Activated CD8-positive, alpha-beta T cell treated with anti-CD3 and anti-CD28 coated beads for 36 hours (primary cell): ENCODE measurements around the gene PLXNA1. TPM values are rescaled to one million over a fixed set of nuclear protein-coding genes. Genes with fewer than 3 reads are reported as not detected.

ENCODE experiments used
- ATAC-seq: fragments of 200-7000 bp; cut with Tn5 transposase; one replicate; pipeline ENCODE4 v1.10.0; 2021; ENCODE audit warnings: mild to moderate bottlenecking, moderate library complexity
- CTCF ChIA-PET: fragments of 350-600 bp; sonication (Branson Sonifier 250); formaldehyde crosslinking; loops from one replicate; lab custom pipeline; 2021; ENCODE audit warnings: antibody characterized with exemption; lab: Charles Lee
- POLR2A ChIA-PET: fragments of 350-600 bp; sonication (Branson Sonifier 250); formaldehyde crosslinking; loops from one replicate; lab custom pipeline; 2021; ENCODE audit warnings: antibody characterized with exemption; lab: Charles Lee
- DNase-seq: peaks from one replicate; pipeline ENCODE4 v3.0.0-alpha.2; 2020
- H3K27ac Mint-ChIP-seq: one replicate; pipeline ENCODE4 v1.8.0; 2021; ENCODE audit warnings: mild to moderate bottlenecking, mixed read lengths
- H3K27me3 Mint-ChIP-seq: one replicate; pipeline ENCODE4 v1.8.0; 2021; ENCODE audit warnings: mixed read lengths
- H3K36me3 Mint-ChIP-seq: one replicate; pipeline ENCODE4 v1.8.0; 2021; ENCODE audit warnings: low read depth, mixed read lengths
- H3K4me1 Mint-ChIP-seq: one replicate; pipeline ENCODE4 v1.8.0; 2021; ENCODE audit warnings: low read depth, mixed read lengths
- H3K4me3 Mint-ChIP-seq: one replicate; pipeline ENCODE4 v1.8.0; 2021; ENCODE audit warnings: mild to moderate bottlenecking, moderate library complexity, mixed read lengths
- H3K9me3 Mint-ChIP-seq: one replicate; pipeline ENCODE4 v1.8.0; 2021; ENCODE audit warnings: mixed read lengths
- intact Hi-C: fragments of 100-400 bp; cut with micrococcal nuclease; formaldehyde crosslinking; loops from one replicate; pipeline ENCODE4 v1.10.0; 2022
- total RNA-seq, 2 experiments: library from RNA; stranded (reverse); gene quantifications; one replicate each; pipeline ENCODE4 v1.2.3, GENCODE V29; 2021
- TF ChIP-seq, protein P1 (sequence below): fragments of 200-600 bp; IDR thresholded peaks from one replicate; pipeline ENCODE4 v1.8.0; 2022; ENCODE audit warnings: antibody characterized with exemption, mild to moderate bottlenecking

PLXNA1 gene
- total RNA-seq = 1 to 10 TPM; 5.1 to 6.6 TPM

- intact Hi-C loops = loop anchor here (5.0 kb wide), 1 partner anchor 305 kb away; no protein-coding TSS in a partner anchor
- Mint-ChIP-seq H3K27ac (peak within 1 kb of the TSS; percentile 86), H3K4me3 (peak within 1 kb of the TSS; percentile 76), H3K4me1 (peaks cover 20% of the 10 kb centered on the region), H3K27me3 (peaks cover 15% of the 10 kb centered on the region), H3K36me3 (no peaks in the 10 kb centered on the region), H3K9me3 (no peaks in the 10 kb centered on the region)
- DNase-seq (peak; percentile 83), ATAC-seq (peak; percentile 81)
- ChIA-PET POLR2A (no interaction called here), CTCF (interaction anchor here (0.6 to 1.8 kb wide), 19 partner anchors 10 to 473 kb away, joined by 3 to 7 read pairs (median 3); partner anchors contain the start of gene CHCHD6)
- TF ChIP-seq, protein P1, sequence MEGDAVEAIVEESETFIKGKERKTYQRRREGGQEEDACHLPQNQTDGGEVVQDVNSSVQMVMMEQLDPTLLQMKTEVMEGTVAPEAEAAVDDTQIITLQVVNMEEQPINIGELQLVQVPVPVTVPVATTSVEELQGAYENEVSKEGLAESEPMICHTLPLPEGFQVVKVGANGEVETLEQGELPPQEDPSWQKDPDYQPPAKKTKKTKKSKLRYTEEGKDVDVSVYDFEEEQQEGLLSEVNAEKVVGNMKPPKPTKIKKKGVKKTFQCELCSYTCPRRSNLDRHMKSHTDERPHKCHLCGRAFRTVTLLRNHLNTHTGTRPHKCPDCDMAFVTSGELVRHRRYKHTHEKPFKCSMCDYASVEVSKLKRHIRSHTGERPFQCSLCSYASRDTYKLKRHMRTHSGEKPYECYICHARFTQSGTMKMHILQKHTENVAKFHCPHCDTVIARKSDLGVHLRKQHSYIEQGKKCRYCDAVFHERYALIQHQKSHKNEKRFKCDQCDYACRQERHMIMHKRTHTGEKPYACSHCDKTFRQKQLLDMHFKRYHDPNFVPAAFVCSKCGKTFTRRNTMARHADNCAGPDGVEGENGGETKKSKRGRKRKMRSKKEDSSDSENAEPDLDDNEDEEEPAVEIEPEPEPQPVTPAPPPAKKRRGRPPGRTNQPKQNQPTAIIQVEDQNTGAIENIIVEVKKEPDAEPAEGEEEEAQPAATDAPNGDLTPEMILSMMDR = peak; percentile 96
Measured at GRCh38 chr3:126982471-126983175, at the start of gene PLXNA1. Gene PLXNA1, plus strand, starts transcription at chr3:126983115. Its CDS starts 5,479 bp downstream, at chr3:126988594.

GRCh38 chr3:126934031-126934531 is 48.8 kb upstream of the PLXNA1 start:
- TF ChIP-seq, protein P1 = no peak
- Mint-ChIP-seq H3K27ac (no peak overlapping the region), H3K27me3 (no peaks in the 10 kb centered on the region), H3K9me3 (no peaks in the 10 kb centered on the region), H3K4me3 (no peak overlapping the region), H3K36me3 (no peaks in the 10 kb centered on the region), H3K4me1 (no peaks in the 10 kb centered on the region)
- CTCF ChIA-PET = no interaction called here
- intact Hi-C loops = no loop called here
- ATAC-seq (no peak), DNase-seq (no peak)
- POLR2A ChIA-PET = no interaction called here

GRCh38 chr3:126934991-126935390 is 47.9 kb upstream of the PLXNA1 start:
- Mint-ChIP-seq H3K27ac (no peak overlapping the region), H3K9me3 (no peaks in the 10 kb centered on the region)

DNA sequence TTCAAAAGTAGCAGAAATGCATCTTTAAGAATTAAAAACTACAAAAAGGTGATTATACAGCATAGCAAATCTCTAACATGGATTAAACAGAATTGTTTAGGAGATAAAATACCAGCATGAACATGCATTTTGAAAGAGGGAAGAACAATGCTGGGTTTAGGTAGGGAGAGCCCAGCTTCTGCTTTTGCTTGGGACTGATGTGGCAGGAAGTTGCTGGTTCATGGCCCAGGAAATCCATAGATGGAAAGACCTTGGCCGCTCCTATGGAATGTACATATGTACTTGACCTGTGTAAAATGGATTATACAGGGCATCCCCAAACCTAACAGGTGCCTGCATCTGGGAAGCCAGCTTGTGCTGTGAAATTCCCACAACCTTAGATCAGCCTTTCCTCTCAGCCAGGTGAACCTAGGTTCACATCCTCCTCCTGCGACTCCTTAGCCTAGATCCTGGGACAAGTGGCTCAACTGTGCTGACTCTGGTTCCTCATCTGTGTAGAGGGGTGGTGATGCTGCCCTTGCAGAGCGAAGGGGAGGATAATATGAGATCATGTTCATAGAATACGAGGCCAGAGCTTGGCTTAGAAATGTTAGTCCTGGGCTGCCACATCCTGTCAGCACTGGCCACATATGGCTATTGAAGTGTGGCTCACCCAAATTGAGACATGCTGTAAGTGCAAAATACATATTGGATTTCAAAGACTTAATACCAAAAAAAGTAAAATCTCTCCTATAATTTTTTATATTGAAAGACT is 47.0 kb upstream of the PLXNA1 start:
- intact Hi-C loops = no loop called here
- Mint-ChIP-seq H3K4me1 (no peaks in the 10 kb centered on the region), H3K9me3 (no peaks in the 10 kb centered on the region), H3K27me3 (no peaks in the 10 kb centered on the region), H3K27ac (no peak overlapping the region), H3K4me3 (no peak overlapping the region), H3K36me3 (no peaks in the 10 kb centered on the region)
- TF ChIP-seq, protein P1 = no peak
- no peak for ATAC-seq
- POLR2A ChIA-PET = no interaction called here
- CTCF ChIA-PET = no interaction called here
- DNase-seq = no peak

More at GRCh38 chr3:126934991-126935390, 47.9 kb upstream of the PLXNA1 start:
- TF ChIP-seq, protein P1 = no peak
- no peaks in the 10 kb centered on the region for H3K4me1 Mint-ChIP-seq
- intact Hi-C loops = no loop called here
- no peaks in the 10 kb centered on the region for H3K36me3 Mint-ChIP-seq
- H3K27me3 Mint-ChIP-seq = no peaks in the 10 kb centered on the region
- ChIA-PET CTCF (no interaction called here), POLR2A (no interaction called here)
- ATAC-seq (no peak), DNase-seq (no peak)
- no peak overlapping the region for H3K4me3 Mint-ChIP-seq
